K562 (cell line): ENCODE measurements around the gene ATXN7L1. TPM values are rescaled to one million over a fixed set of nuclear protein-coding genes. Genes with fewer than 3 reads are reported as not detected.

Experiments used
- ATAC-seq: fragments of 200-7000 bp; cut with Tn5 transposase; 3 replicates; pipeline ENCODE4 v1.9.1; 2020; ENCODE audit warnings: moderate library complexity
- BruUV-seq: library from RNA; stranded (reverse); fragments of 400-500 nt; replicated peaks from 2 replicates; lab custom pipeline; 2021; lab: Mats Ljungman, UMichigan
- CTCF ChIA-PET: fragments of 300-600 bp; formaldehyde crosslinking; extraction: SDS; loops from one replicate; lab custom pipeline; 2021; ENCODE audit warnings: low intra/inter-chr PET ratio; lab: Yijun Ruan, JAX
- POLR2A ChIA-PET: fragments of 300-600, 350-650 bp; sonication (Branson Sonifier 250); formaldehyde crosslinking; extraction: SDS; loops from one replicate; lab custom pipeline; 2021; ENCODE audit warnings: antibody characterized with exemption, inconsistent platforms; lab: Yijun Ruan, JAX
- DNase-seq, 4 experiments: peaks; one replicate each; pipeline versions ENCODE4 v3.0.0 to v3.0.0-alpha.2; 2011 to 2018; ENCODE audit warnings: low spot score in 3 of 4, mixed read lengths in 3 of 4; ENCODE audit errors: extremely low read depth in 1 of 4
- FAIRE-seq: peaks from 2 replicates; lab custom pipeline; 2011; peaks lifted over from hg19 to GRCh38; lab: Jason Lieb, UNC
- H2AFZ ChIP-seq: 2 replicates; pipeline ENCODE4 v1.6.0; 2011; ENCODE audit warnings: low read depth, low read length, control low read depth, inconsistent platforms
- H3K27ac ChIP-seq: fragments of 200-600 bp; 3 replicates; pipeline ENCODE4 v1.8.0; 2011; ENCODE audit warnings: low read depth, mild to moderate bottlenecking, control low read depth, inconsistent platforms, low read length, moderate library complexity, mixed read lengths; ENCODE audit errors: extremely low read depth
- H3K27me3 ChIP-seq, 2 experiments: fragments of 300-600 bp in 1 of 2; 2 replicates in 1 of 2; 3 replicates in 1 of 2; pipeline versions ENCODE4 v1.6.0 to v1.8.0; 2011; ENCODE audit warnings: inconsistent platforms in 2 of 2, low read length in 2 of 2, mild to moderate bottlenecking in 1 of 2, mixed read lengths in 1 of 2, moderate library complexity in 1 of 2; ENCODE audit not compliant: control insufficient read depth in 2 of 2, insufficient read depth in 2 of 2
- H3K36me3 ChIP-seq: fragments of 300-600 bp; 3 replicates; pipeline ENCODE4 v1.8.0; 2011; ENCODE audit warnings: mild to moderate bottlenecking, low read length, inconsistent platforms; ENCODE audit not compliant: control insufficient read depth, insufficient read depth
- H3K4me1 ChIP-seq, 2 experiments: fragments of 200-600 bp in 1 of 2; replicated peaks in 1 of 2; 2 replicates in 1 of 2; 3 replicates in 1 of 2; pipeline versions ENCODE4 v1.5.1 to v1.8.0; 2011; ENCODE audit warnings: inconsistent platforms in 2 of 2, low read length in 2 of 2, mild to moderate bottlenecking in 1 of 2, mixed read lengths in 1 of 2, moderate library complexity in 1 of 2; ENCODE audit not compliant: control insufficient read depth in 2 of 2, insufficient read depth in 2 of 2
- H3K4me2 ChIP-seq: 2 replicates; pipeline ENCODE4 v1.6.1; 2011; ENCODE audit warnings: low read length, control low read depth, inconsistent platforms, mixed read lengths; ENCODE audit not compliant: insufficient read depth
- H3K4me3 ChIP-seq: fragments of 200-600 bp; sonication (generic), shearing (Covaris generic); 2 replicates; pipeline ENCODE4 v1.5.1; 2016; ENCODE audit warnings: control low read depth, inconsistent platforms
- H3K79me2 ChIP-seq: fragments of 200-600 bp; 3 replicates; pipeline ENCODE4 v1.8.0; 2011; ENCODE audit warnings: low read length, inconsistent platforms; ENCODE audit not compliant: control insufficient read depth, insufficient read depth
- H3K9ac ChIP-seq, 2 experiments: 2 replicates each; pipeline versions ENCODE4 v1.6.0 to v1.6.1; 2011; ENCODE audit warnings: low read depth in 2 of 2, low read length in 2 of 2, control low read depth in 1 of 2, inconsistent platforms in 1 of 2, mild to moderate bottlenecking in 1 of 2, mixed read lengths in 1 of 2; ENCODE audit not compliant: insufficient read depth in 1 of 2
- H3K9me1 ChIP-seq: one replicate; pipeline ENCODE4 v1.6.0; 2011; ENCODE audit warnings: inconsistent platforms, mild to moderate bottlenecking, low read length, moderate library complexity; ENCODE audit not compliant: control insufficient read depth, insufficient read depth
- H3K9me3 ChIP-seq: replicated peaks from 2 replicates; pipeline ENCODE4 v1.5.1; 2011; ENCODE audit warnings: low read depth, low read length, inconsistent platforms; ENCODE audit not compliant: control insufficient read depth, insufficient read depth
- H4K20me1 ChIP-seq: replicated peaks from 2 replicates; pipeline ENCODE4 v1.6.1; 2011; ENCODE audit warnings: low read length, inconsistent platforms, mixed read lengths; ENCODE audit not compliant: control insufficient read depth, insufficient read depth
- FOXK2 ChIP-seq, 2 experiments: fragments of 450-650 bp; IDR thresholded peaks in 1 of 2; conservative IDR thresholded peaks in 1 of 2; 2 replicates each; pipeline ENCODE4 v1.6.1; 2016; ENCODE audit warnings: low read depth in 2 of 2, mild to moderate bottlenecking in 1 of 2
- FOXP4 ChIP-seq: sonication (generic); formaldehyde crosslinking; IDR thresholded peaks from 2 replicates; pipeline ENCODE4 v1.8.0; 2022; ENCODE audit warnings: mild to moderate bottlenecking, missing genetic modification reagents, borderline replicate concordance
- HMBOX1 ChIP-seq: sonication (generic); IDR thresholded peaks from 2 replicates; pipeline ENCODE4 v1.6.1; 2016
- IFI16 ChIP-seq: fragments of 250-450 bp; sonication (Bioruptor Pico); IDR thresholded peaks from 2 replicates; pipeline ENCODE4 v2.1.2; 2022; ENCODE audit warnings: mild to moderate bottlenecking, inconsistent platforms
- KDM5B ChIP-seq: fragments of 200-600 bp; sonication (generic); IDR thresholded peaks from 2 replicates; pipeline ENCODE4 v1.6.1; 2012; ENCODE audit warnings: low read depth, mild to moderate bottlenecking, moderate library complexity, low read length, control low read depth, inconsistent platforms; ENCODE audit not compliant: insufficient replicate concordance
- LEF1 ChIP-seq: fragments of 450-650 bp; IDR thresholded peaks from 2 replicates; pipeline ENCODE4 v1.6.1; 2016; ENCODE audit warnings: mild to moderate bottlenecking
- NEUROD1 ChIP-seq: fragments of 150-350 bp; IDR thresholded peaks from 2 replicates; pipeline ENCODE4 v1.6.1; 2014; ENCODE audit warnings: borderline replicate concordance, low read length, low read depth; ENCODE audit not compliant: partially characterized antibody
- RAD21 ChIP-seq, 2 experiments: fragments of 250-450 bp in 1 of 2; fragments of 450-650 bp in 1 of 2; sonication (Bioruptor Pico) in 1 of 2; formaldehyde crosslinking in 1 of 2; IDR thresholded peaks in 1 of 2; conservative IDR thresholded peaks in 1 of 2; 2 replicates each; pipeline versions ENCODE4 v1.4.0 to v1.8.0; 2020 to 2022; ENCODE audit warnings: mild to moderate bottlenecking in 2 of 2, moderate library complexity in 1 of 2
- RAD51 ChIP-seq: fragments of 450-650 bp; IDR thresholded peaks from 2 replicates; pipeline ENCODE4 v1.7.1; 2016; ENCODE audit warnings: low read depth, mild to moderate bottlenecking, borderline replicate concordance
- ZBTB33 ChIP-seq: sonication (generic); formaldehyde crosslinking; IDR thresholded peaks from 2 replicates; pipeline ENCODE4 v1.8.1; 2023; ENCODE audit warnings: mild to moderate bottlenecking, missing genetic modification reagents
- ZNF232 ChIP-seq: sonication (generic); formaldehyde crosslinking; IDR thresholded peaks from 2 replicates; pipeline ENCODE4 v1.8.0; 2022; ENCODE audit warnings: mild to moderate bottlenecking, missing genetic modification reagents
- ZNF639 ChIP-seq, 2 experiments: fragments of 200-800 bp in 1 of 2; sonication (Bioruptor generic) in 1 of 2; sonication (generic) in 1 of 2; formaldehyde crosslinking in 1 of 2; IDR thresholded peaks in 1 of 2; conservative IDR thresholded peaks in 1 of 2; 2 replicates each; pipeline versions ENCODE4 v1.5.0 to v1.6.1; 2016 to 2020; ENCODE audit warnings: missing compliant biosample characterization in 1 of 2, missing genetic modification characterization in 1 of 2, missing genetic modification reagents in 1 of 2
- WGBS: fragments of 100-300 bp; shearing (Covaris generic); methylation state at CpG from one replicate; pipeline ENCODE4 v1.1.6; 2016; ENCODE audit warnings: low coverage, mixed read lengths; ENCODE audit not compliant: insufficient coverage; ENCODE audit errors: missing lambda C conversion rate; 5-methylcytosine and 5-hydroxymethylcytosine counted together
- in situ Hi-C: fragments of 300-500 bp; cut with MboI; formaldehyde crosslinking; loops from 4 replicates; pipeline ENCODE4 v1.15.0; 2018; ENCODE audit warnings: inconsistent platforms, mixed read lengths
- intact Hi-C: fragments of 100-400 bp; cut with micrococcal nuclease; formaldehyde crosslinking; loops from 2 replicates; pipeline ENCODE4 v1.14.2; 2022
- polyA plus RNA-seq, 8 experiments: library from polyadenylated mRNA; depleted of rRNA in 4 of 8; stranded (reverse) in 5 of 8; unstranded in 3 of 8; fragments of >200 nt; fragmentation: Nextera tagmentation in 2 of 8; fragmentation: Illumina TruSeq in 1 of 8; extraction: Ambion mirVana in 2 of 8; extraction: Trizol in 1 of 8; gene quantifications; 2 replicates each; pipeline versions ENCODE4 v1.2.1 to v1.2.3, GENCODE V29; 2011 to 2014; ENCODE audit warnings: inconsistent platforms in 1 of 8, missing spikeins in 1 of 8
- total RNA-seq, 7 experiments: library from RNA; depleted of rRNA in 6 of 7; stranded (reverse); fragments of >200 nt in 6 of 7; fragmentation: Illumina TruSeq in 2 of 7; extraction: Trizol in 2 of 7; gene quantifications; 2 replicates each; pipeline versions ENCODE4 v1.2.1 to v1.2.3, GENCODE V29; 2011 to 2021; ENCODE audit warnings: low replicate concordance in 1 of 7
- TF ChIP-seq, protein P1 (sequence below): fragments of 450-650 bp; formaldehyde crosslinking; IDR thresholded peaks from 2 replicates; pipeline ENCODE4 v1.4.0; 2022; ENCODE audit warnings: missing genetic modification characterization

The ATXN7L1 gene
- total and polyA plus RNA-seq, 9 of the 15 experiments (the other 6 are each of a cell fraction or from before 2014, with no cell fraction given): 6.6 to 13.7 (median 10.7) TPM

DNA sequence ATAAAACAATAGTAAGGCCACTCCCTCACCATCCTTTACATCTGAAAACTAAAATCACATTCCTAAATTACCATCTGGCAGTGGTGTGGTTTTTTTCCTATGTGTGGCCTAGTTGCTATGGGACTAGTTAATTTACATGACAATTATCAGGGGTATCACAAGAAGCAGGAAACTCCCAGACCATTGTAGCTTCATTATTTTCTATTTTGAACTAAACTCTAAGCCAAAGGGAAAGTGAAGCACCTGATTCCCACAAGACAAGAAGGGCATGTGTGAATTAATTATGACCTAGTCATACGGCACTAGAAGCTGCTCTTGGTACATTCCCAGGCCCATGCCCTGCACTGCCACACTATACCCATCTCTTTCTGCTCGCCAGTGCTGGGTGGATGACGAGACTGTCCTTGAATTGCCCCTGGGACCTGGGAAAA, 103.4 kb downstream of the ATXN7L1 start:
- in situ Hi-C loops: no loop called here
- no peak for DNase-seq
- no peak for FAIRE-seq
- no peak for TF ChIP-seq KDM5B
- no peak for TF ChIP-seq ZNF639 (CRISPR knock-in tag; conservative IDR thresholded peaks at IDR 0.05 in 1 of 2, IDR thresholded peaks at IDR 0.05 in 1 of 2)
- no peak for TF ChIP-seq HMBOX1
- no peak for TF ChIP-seq FOXP4
- TF ChIP-seq, protein P1, sequence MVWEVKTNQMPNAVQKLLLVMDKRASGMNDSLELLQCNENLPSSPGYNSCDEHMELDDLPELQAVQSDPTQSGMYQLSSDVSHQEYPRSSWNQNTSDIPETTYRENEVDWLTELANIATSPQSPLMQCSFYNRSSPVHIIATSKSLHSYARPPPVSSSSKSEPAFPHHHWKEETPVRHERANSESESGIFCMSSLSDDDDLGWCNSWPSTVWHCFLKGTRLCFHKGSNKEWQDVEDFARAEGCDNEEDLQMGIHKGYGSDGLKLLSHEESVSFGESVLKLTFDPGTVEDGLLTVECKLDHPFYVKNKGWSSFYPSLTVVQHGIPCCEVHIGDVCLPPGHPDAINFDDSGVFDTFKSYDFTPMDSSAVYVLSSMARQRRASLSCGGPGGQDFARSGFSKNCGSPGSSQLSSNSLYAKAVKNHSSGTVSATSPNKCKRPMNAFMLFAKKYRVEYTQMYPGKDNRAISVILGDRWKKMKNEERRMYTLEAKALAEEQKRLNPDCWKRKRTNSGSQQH (CRISPR knock-in tag): no peak
- no peak for TF ChIP-seq RAD21 (CRISPR knock-in tag; conservative IDR thresholded peaks at IDR 0.05 in 1 of 2, IDR thresholded peaks at IDR 0.05 in 1 of 2)
- TF ChIP-seq LEF1: no peak
- no peak for TF ChIP-seq NEUROD1
- no peak for TF ChIP-seq RAD51
- no peak for TF ChIP-seq IFI16
- no peak for TF ChIP-seq ZBTB33 (CRISPR knock-in tag)
- no peak for TF ChIP-seq ZNF232
- no peak for TF ChIP-seq FOXK2 (conservative IDR thresholded peaks at IDR 0.05 in 1 of 2, IDR thresholded peaks at IDR 0.05 in 1 of 2; ENCODE audit: low read depth in 2 of 2)

More for the DNA sequence above, 103.4 kb downstream of the ATXN7L1 start:
- intact Hi-C loops: no loop called here
- no peaks in the 10 kb centered on the region for H3K79me2 ChIP-seq
- H3K4me1 ChIP-seq: no peaks in the 10 kb centered on the region
- no peak overlapping the region for H3K4me2 ChIP-seq
- no TSS peak for BruUV-seq
- peaks cover 25% of the 10 kb centered on the region for H4K20me1 ChIP-seq
- H3K27ac ChIP-seq: no peak overlapping the region
- ChIA-PET CTCF (no interaction called here), POLR2A (interaction anchor here (1.1 kb wide), 1 partner anchor 22 kb away, joined by 3 read pairs; no protein-coding TSS in a partner anchor)
- no peak overlapping the region for H3K4me3 ChIP-seq
- no peak overlapping the region for H3K9ac ChIP-seq
- 6% methylated on average over 3 of the region's 3 CpGs for WGBS
- no peaks in the 10 kb centered on the region for H3K9me1 ChIP-seq
- H3K9me3 ChIP-seq: no peaks in the 10 kb centered on the region
- H3K27me3 ChIP-seq: peaks cover 8 to 9% of the 10 kb centered on the region in 2 experiments; a peak in 3 of 5 replicates
- H3K36me3 ChIP-seq: no peaks in the 10 kb centered on the region
- ATAC-seq: no peak
- H2AFZ ChIP-seq: no peak overlapping the region
